Measurements from ENCODE around the gene NEK7.

Gene NEK7

DNA sequence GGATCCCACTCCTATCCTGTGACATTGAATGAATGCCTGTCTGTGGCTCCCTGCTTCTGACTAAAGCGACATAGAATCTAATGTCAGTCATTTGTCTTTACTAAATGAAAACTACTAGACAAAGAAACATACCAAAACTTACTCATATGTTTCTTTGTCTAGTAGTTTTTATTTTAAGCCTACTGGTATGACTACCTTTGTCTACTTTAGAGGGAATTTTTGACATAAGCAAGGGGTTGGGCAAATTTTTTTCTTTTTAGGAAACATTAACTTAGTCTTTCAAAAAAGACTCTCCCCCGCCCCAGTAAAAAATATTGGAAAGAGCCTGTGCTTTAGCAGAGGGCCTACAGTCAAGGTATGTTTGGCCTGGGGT is 4.9 kb downstream of the NEK7 start:
- no peak for DNase-seq (ENCODE audit: low read depth, low spot score)
- Histone ChIP-seq H3K4me1 (ENCODE audit: insufficient read depth, insufficient read length) (no peaks in the 10 kb centered on the region), H3K36me3 (ENCODE audit: insufficient read depth, insufficient read length, low read length) (no peaks in the 10 kb centered on the region), H3K9ac (ENCODE audit: insufficient read length, low read depth) (no peak overlapping the region), H3K9me3 (ENCODE audit: insufficient read depth, low read length) (no peaks in the 10 kb centered on the region), H3K4me3 (ENCODE audit: insufficient read length, low read depth) (no peak overlapping the region), H3K27me3 (ENCODE audit: insufficient read depth, insufficient read length) (no peaks in the 10 kb centered on the region)
- no peak for TF ChIP-seq SUZ12 (IDR thresholded peaks at IDR 0.05; ENCODE audit: extremely low read depth, insufficient read depth, insufficient read length)
- TF ChIP-seq YY1 (IDR thresholded peaks at IDR 0.05; ENCODE audit: insufficient read depth, insufficient read length) = no peak
- TF ChIP-seq ZNF274 (IDR thresholded peaks at IDR 0.05; ENCODE audit: low read depth, low read length) = no peak

- H3K36me3 ChIP-seq (ENCODE audit: insufficient read depth, insufficient read length, low read length) = no peaks in the 10 kb centered on the region
Observed at GRCh38 chr1:198162091-198162767, 5.4 kb downstream of the NEK7 start.

DNA sequence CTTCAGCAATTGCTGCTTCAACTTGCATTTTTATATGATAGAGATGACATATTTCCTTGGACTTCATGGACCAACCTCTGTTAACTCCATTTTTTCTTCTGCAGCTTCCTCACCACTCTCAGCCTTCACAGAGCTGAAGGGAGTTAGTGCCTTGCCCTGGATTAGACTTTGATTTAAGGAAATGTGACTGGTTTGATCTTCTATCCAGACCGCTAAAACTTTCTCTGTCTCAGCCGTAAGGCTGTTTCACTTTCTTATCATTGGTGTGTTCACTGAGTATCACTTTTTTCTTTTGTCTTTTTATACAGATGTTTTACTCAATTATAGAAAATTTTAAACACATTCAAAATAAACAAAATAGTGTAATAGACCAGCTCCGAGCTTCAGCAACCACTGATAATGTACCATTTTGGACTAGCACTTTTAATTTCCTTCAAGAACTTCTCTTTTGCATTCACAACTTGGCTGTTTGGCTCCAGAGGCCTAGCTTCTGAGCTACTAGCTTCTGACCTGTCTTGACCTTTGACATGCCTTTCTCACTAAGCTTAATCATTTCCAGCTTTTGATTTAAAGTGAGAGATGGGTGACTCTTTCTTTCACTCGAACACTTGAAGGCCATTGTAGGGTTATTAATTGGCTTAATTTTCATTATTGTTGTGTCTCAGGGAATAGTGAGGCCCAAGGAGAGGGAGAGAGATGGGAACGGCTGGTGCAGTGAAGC is 9.3 kb downstream of the NEK7 start:
- H3K4me3 ChIP-seq (ENCODE audit: insufficient read length, low read depth) = no peak overlapping the region
- no peaks in the 10 kb centered on the region for H3K36me3 ChIP-seq (ENCODE audit: insufficient read depth, insufficient read length, low read length)
- no peaks in the 10 kb centered on the region for H3K4me1 ChIP-seq (ENCODE audit: insufficient read depth, insufficient read length)
- no peaks in the 10 kb centered on the region for H3K27me3 ChIP-seq (ENCODE audit: insufficient read depth, insufficient read length)
- TF ChIP-seq SUZ12 (IDR thresholded peaks at IDR 0.05; ENCODE audit: extremely low read depth, insufficient read depth, insufficient read length) (no peak), YY1 (IDR thresholded peaks at IDR 0.05; ENCODE audit: insufficient read depth, insufficient read length) (no peak), ZNF274 (IDR thresholded peaks at IDR 0.05; ENCODE audit: low read depth, low read length) (no peak)
- DNase-seq (ENCODE audit: low read depth, low spot score) = no peak
- H3K9me3 ChIP-seq (ENCODE audit: insufficient read depth, low read length) = no peaks in the 10 kb centered on the region
- no peak overlapping the region for H3K9ac ChIP-seq (ENCODE audit: insufficient read length, low read depth)

More at GRCh38 chr1:198162091-198162767, 5.4 kb downstream of the NEK7 start:
- Histone ChIP-seq H3K27me3 (ENCODE audit: insufficient read depth, insufficient read length) (no peaks in the 10 kb centered on the region), H3K4me1 (ENCODE audit: insufficient read depth, insufficient read length) (no peaks in the 10 kb centered on the region), H3K9me3 (ENCODE audit: insufficient read depth, low read length) (no peaks in the 10 kb centered on the region), H3K9ac (ENCODE audit: insufficient read length, low read depth) (no peak overlapping the region), H3K4me3 (ENCODE audit: insufficient read length, low read depth) (no peak overlapping the region)
- no peak for DNase-seq (ENCODE audit: low read depth, low spot score)
- no peak for TF ChIP-seq YY1 (IDR thresholded peaks at IDR 0.05; ENCODE audit: insufficient read depth, insufficient read length)
- TF ChIP-seq ZNF274 (IDR thresholded peaks at IDR 0.05; ENCODE audit: low read depth, low read length) = no peak

GRCh38 chr1:198166900-198167299 is 10.1 kb downstream of the NEK7 start:
- Histone ChIP-seq H3K27me3 (ENCODE audit: insufficient read depth, insufficient read length) (no peaks in the 10 kb centered on the region), H3K9ac (ENCODE audit: insufficient read length, low read depth) (no peak overlapping the region), H3K9me3 (ENCODE audit: insufficient read depth, low read length) (no peaks in the 10 kb centered on the region), H3K4me1 (ENCODE audit: insufficient read depth, insufficient read length) (no peaks in the 10 kb centered on the region), H3K36me3 (ENCODE audit: insufficient read depth, insufficient read length, low read length) (no peaks in the 10 kb centered on the region), H3K4me3 (ENCODE audit: insufficient read length, low read depth) (no peak overlapping the region)
- no peak for DNase-seq (ENCODE audit: low read depth, low spot score)
- TF ChIP-seq YY1 (IDR thresholded peaks at IDR 0.05; ENCODE audit: insufficient read depth, insufficient read length) (no peak), ZNF274 (IDR thresholded peaks at IDR 0.05; ENCODE audit: low read depth, low read length) (no peak), SUZ12 (IDR thresholded peaks at IDR 0.05; ENCODE audit: extremely low read depth, insufficient read depth, insufficient read length) (no peak)

DNA sequence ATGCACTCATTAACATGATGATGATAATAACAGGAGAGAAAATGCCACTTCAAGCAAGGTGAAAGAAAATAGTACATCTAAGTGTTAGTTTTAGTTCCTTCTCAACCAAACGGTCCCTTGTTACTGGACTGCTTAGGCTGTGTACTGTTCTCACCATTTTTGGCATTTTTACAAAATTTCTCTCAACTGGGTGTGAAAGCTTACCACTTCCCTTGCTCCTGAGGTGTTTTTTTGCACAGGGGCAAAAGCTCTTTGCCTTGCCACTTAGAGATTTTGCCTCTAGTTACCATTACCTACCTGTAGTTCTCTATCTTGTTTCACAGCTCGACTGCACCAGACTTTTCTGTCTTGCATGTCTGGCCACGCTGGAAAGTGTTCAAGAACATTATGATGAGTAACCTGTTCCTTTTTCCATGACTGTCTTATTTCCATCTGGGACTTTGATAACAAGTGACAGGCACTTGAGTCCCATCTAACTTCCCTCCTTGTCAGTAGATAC is 10.7 kb downstream of the NEK7 start:
- Histone ChIP-seq H3K27me3 (ENCODE audit: insufficient read depth, insufficient read length) (no peaks in the 10 kb centered on the region), H3K4me3 (ENCODE audit: insufficient read length, low read depth) (no peak overlapping the region), H3K36me3 (ENCODE audit: insufficient read depth, insufficient read length, low read length) (no peaks in the 10 kb centered on the region), H3K9ac (ENCODE audit: insufficient read length, low read depth) (no peak overlapping the region), H3K4me1 (ENCODE audit: insufficient read depth, insufficient read length) (no peaks in the 10 kb centered on the region), H3K9me3 (ENCODE audit: insufficient read depth, low read length) (no peaks in the 10 kb centered on the region)
- TF ChIP-seq YY1 (IDR thresholded peaks at IDR 0.05; ENCODE audit: insufficient read depth, insufficient read length) = no peak
- TF ChIP-seq ZNF274 (IDR thresholded peaks at IDR 0.05; ENCODE audit: low read depth, low read length) = no peak
- TF ChIP-seq SUZ12 (IDR thresholded peaks at IDR 0.05; ENCODE audit: extremely low read depth, insufficient read depth, insufficient read length) = no peak
- no peak for DNase-seq (ENCODE audit: low read depth, low spot score)

GRCh38 chr1:198168227-198168626 is 11.4 kb downstream of the NEK7 start:
- H3K36me3 ChIP-seq (ENCODE audit: insufficient read depth, insufficient read length, low read length) = no peaks in the 10 kb centered on the region
- no peak for DNase-seq (ENCODE audit: low read depth, low spot score)
- no peaks in the 10 kb centered on the region for H3K27me3 ChIP-seq (ENCODE audit: insufficient read depth, insufficient read length)
- no peak overlapping the region for H3K9ac ChIP-seq (ENCODE audit: insufficient read length, low read depth)
- no peak overlapping the region for H3K4me3 ChIP-seq (ENCODE audit: insufficient read length, low read depth)
- H3K4me1 ChIP-seq (ENCODE audit: insufficient read depth, insufficient read length) = no peaks in the 10 kb centered on the region
- no peaks in the 10 kb centered on the region for H3K9me3 ChIP-seq (ENCODE audit: insufficient read depth, low read length)
- no peak for TF ChIP-seq ZNF274 (IDR thresholded peaks at IDR 0.05; ENCODE audit: low read depth, low read length)
- TF ChIP-seq YY1 (IDR thresholded peaks at IDR 0.05; ENCODE audit: insufficient read depth, insufficient read length) = no peak
- TF ChIP-seq SUZ12 (IDR thresholded peaks at IDR 0.05; ENCODE audit: extremely low read depth, insufficient read depth, insufficient read length) = no peak

- no peak overlapping the region for H3K9ac ChIP-seq (ENCODE audit: insufficient read length, low read depth)
- TF ChIP-seq SUZ12 (IDR thresholded peaks at IDR 0.05; ENCODE audit: extremely low read depth, insufficient read depth, insufficient read length) (no peak), ZNF274 (IDR thresholded peaks at IDR 0.05; ENCODE audit: low read depth, low read length) (no peak), YY1 (IDR thresholded peaks at IDR 0.05; ENCODE audit: insufficient read depth, insufficient read length) (no peak)
- no peak for DNase-seq (ENCODE audit: low read depth, low spot score)
- H3K4me3 ChIP-seq (ENCODE audit: insufficient read length, low read depth) = no peak overlapping the region
- H3K36me3 ChIP-seq (ENCODE audit: insufficient read depth, insufficient read length, low read length) = no peaks in the 10 kb centered on the region
- no peaks in the 10 kb centered on the region for H3K9me3 ChIP-seq (ENCODE audit: insufficient read depth, low read length)
- no peaks in the 10 kb centered on the region for H3K27me3 ChIP-seq (ENCODE audit: insufficient read depth, insufficient read length)
- no peaks in the 10 kb centered on the region for H3K4me1 ChIP-seq (ENCODE audit: insufficient read depth, insufficient read length)
Observed at GRCh38 chr1:198169672-198170071, 12.9 kb downstream of the NEK7 start.

Measured in NT2/D1 (cell line).